GM21528 (cell line): Measurements from ENCODE around the gene MLLT6.

Source experiments
- ATAC-seq: cut with Tn5 transposase; IDR thresholded peaks from one replicate; pipeline ENCODE4 v1.9.1; 2021; ENCODE audit warnings: mild to moderate bottlenecking, moderate library complexity; ENCODE audit not compliant: unreplicated experiment, low FRiP score

The MLLT6 gene

DNA sequence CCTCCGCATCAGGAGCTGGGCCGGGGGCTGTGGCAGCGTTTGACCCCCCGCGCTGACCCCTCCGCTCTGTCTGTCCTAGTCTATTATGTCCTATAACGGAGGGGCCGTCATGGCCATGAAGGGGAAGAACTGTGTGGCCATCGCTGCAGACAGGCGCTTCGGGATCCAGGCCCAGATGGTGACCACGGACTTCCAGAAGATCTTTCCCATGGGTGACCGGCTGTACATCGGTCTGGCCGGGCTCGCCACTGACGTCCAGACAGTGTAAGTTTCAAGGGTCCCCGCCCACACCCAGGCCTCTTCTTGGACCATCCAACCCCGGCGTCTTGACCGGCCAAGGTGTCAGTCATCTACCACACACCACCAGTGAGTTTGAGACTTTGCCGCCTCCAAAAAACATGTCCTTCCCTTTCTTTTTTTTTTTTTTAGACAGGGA lies 48.0 kb downstream of the MLLT6 start:
- no peak for ATAC-seq

DNA sequence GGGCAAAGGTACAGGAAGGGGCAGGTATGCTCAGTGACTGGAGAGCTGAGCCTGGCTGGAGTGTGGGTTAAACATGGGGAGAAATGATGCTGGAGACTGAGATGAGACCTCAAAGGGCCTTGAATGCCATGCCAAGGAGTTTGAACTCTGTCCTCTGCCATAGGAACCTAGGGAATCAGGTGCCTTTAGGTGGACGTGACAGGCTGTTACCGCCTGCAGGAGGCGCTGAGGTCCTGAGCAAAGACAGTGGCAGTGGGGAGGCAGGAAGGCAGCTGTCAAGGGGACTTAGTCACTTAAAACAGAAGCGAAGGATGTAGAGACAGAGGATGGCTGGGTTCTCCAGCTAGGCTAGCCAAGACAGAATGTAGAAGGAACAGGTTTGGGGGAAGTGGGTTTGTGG lies 56.5 kb downstream of the MLLT6 start:
- no peak for ATAC-seq

DNA sequence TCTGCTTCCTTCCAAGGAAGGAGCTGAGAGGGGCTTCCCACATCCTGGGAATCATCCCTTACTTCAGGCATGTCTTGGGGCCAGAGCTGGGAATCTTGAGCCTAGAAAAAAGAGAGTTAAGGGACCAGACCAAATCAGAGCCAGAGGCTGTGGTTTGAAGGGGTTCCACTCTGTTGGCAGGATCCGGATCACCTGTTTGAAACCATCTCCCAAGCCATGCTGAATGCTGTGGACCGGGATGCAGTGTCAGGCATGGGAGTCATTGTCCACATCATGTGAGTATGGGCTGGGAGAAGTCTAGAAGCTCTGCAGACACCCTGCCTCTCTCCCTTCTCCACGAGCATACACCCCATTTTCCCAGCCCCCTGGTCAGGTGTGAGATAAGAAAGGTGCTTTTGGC lies 57.2 kb downstream of the MLLT6 start:
- ATAC-seq, result no peak

DNA sequence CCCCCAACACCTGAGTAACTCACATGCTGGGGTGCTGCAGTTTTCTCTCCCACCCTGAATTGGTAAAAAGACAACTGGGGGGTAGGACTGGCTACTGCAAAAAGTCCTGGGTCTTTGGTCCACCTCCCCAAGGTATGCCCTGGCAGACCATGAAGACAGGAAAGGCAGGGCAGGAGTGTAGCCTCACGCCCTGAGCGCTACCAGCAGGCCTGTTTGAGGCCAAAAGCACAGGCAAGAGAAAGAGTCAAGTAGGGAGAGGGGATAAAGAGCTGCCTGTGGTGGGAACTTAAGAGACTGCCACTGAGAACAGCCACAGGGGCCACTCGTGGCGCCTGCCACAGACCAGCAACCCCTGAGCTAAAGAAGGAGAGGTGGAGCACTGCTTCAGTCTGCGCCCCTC lies 61.3 kb downstream of the MLLT6 start:
- no peak for ATAC-seq

- no peak for ATAC-seq
Observed at GRCh38 chr17:38768417-38768816, 63.3 kb downstream of the MLLT6 start.

DNA sequence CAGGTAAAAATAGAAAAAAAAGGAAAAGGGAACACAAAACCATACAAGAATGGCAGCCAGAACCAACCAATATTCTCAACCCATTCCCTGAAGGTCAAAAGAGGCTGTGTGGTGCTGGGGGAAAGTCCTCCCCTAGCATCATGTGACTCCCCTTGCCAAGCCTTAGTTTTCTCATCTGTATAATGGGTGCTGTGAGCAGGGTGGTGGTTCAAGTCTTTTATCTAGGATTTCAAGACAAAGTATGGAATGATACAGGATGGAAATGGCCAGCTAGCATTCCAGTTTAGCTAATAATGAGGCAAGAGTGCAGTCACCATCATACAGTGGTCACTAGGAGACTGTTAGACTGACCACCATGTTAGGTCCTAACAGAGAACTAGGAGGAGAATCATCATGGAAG lies 68.2 kb downstream of the MLLT6 start:
- no peak for ATAC-seq

DNA sequence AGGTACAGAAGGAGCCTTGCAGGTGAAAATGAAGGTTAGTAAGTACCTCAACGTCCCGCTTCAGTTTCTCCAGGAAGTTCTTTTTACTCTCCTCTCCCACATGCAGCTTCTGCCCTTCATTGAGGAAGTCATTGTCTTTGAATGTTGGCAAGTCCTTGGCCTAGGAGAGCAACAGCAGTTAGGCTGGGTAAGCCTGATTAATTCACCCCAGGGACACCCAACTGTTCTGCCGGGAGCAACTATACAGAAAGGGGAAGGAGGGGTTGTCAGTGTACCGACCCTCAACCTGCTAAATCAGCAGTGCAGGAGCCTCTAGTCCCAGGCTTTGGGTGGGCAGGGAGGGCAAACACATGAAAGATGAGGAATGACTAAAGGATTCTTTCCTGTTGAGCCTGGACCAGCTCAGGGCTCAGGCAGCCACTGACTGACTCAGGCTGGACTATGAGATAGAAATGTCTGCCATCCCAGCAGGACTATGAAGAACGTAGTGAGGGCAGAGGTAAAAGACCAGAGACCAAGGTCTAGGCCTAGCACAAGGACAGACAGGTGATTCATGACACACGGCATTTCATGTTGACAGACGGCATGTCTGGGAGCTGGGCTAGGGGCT lies 72.7 kb downstream of the MLLT6 start:
- no peak for ATAC-seq
